ENCODE results near the gene NARS2.
"Not testable (repeated sequence)": the region's sequence is repeated elsewhere in the genome, so short reads cannot be mapped to it uniquely, and the experiment has no call there.

DNA sequence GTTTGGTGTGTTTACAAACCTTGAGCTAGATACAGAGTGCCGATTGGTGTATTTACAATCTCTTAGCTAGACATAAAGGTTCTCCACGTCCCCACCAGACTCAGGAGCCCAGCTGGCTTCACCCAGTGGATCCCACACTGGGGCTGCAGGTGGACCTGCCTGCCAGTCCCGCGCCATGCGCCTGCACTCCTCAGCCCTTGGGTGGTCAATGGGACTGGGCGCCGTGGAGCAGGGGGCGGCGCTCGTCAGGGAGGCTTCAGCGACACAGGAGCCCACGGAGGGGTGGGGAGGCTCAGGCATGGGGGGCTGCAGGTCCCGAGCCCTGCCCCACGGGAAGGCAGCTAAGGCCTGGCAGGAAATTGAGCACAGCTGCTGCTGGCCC is 109.9 kb downstream of the NARS2 start:
- TF ChIP-seq, protein P1, sequence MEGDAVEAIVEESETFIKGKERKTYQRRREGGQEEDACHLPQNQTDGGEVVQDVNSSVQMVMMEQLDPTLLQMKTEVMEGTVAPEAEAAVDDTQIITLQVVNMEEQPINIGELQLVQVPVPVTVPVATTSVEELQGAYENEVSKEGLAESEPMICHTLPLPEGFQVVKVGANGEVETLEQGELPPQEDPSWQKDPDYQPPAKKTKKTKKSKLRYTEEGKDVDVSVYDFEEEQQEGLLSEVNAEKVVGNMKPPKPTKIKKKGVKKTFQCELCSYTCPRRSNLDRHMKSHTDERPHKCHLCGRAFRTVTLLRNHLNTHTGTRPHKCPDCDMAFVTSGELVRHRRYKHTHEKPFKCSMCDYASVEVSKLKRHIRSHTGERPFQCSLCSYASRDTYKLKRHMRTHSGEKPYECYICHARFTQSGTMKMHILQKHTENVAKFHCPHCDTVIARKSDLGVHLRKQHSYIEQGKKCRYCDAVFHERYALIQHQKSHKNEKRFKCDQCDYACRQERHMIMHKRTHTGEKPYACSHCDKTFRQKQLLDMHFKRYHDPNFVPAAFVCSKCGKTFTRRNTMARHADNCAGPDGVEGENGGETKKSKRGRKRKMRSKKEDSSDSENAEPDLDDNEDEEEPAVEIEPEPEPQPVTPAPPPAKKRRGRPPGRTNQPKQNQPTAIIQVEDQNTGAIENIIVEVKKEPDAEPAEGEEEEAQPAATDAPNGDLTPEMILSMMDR (conservative IDR thresholded peaks at IDR 0.05; ENCODE audit: low read depth, low read length), result not testable (repeated sequence)
- TF ChIP-seq EZH2 (IDR thresholded peaks at IDR 0.05; ENCODE audit: borderline replicate concordance, low read depth, low read length, poor library complexity, severe bottlenecking), result not testable (repeated sequence)
